ENCODE measurements around the gene WDR90. TPM values are rescaled to one million over a fixed set of nuclear protein-coding genes. Genes with fewer than 3 reads are reported as not detected.
A peak's percentile ranks its signal among the peaks of the same experiment; 100 is the strongest.

WDR90 gene
- total RNA-seq, 1 experiment from 2014 or later = 47.9 TPM

GRCh38 chr16:642189-643049, 6.7 kb upstream of the WDR90 start:
- H3K36me3 Mint-ChIP-seq (ENCODE audit: insufficient read depth, unreplicated experiment) = peaks cover 28% of the 10 kb centered on the region
- no peaks in the 10 kb centered on the region for H3K27me3 Mint-ChIP-seq (ENCODE audit: insufficient read depth, unreplicated experiment)
- peaks cover 11% of the 10 kb centered on the region for H3K4me1 Mint-ChIP-seq (ENCODE audit: insufficient read depth, unreplicated experiment)
- intact Hi-C loops (cut with micrococcal nuclease) = no loop called here
- no peaks in the 10 kb centered on the region for H3K9me3 Mint-ChIP-seq (ENCODE audit: unreplicated experiment)
- ChIA-PET CTCF (interaction anchor here (0.6 to 1.0 kb wide), 6 partner anchors 9 to 703 kb away, joined by 3 to 4 read pairs (median 3); partner anchors contain the start of gene RHOT2), POLR2A (interaction anchor here (0.6 to 2.2 kb wide), 15 partner anchors 15 to 116 kb away, joined by 3 to 26 read pairs (median 4); partner anchors contain the start of genes CAPN15, RHBDL1, RHOT2 and STUB1)
- H3K4me3 Mint-ChIP-seq (ENCODE audit: unreplicated experiment) = peak overlapping the region; percentile 77
- BruUV-seq (replicated peaks) = no TSS peak
- peak overlapping the region; percentile 59 for H3K27ac Mint-ChIP-seq (ENCODE audit: low read depth, unreplicated experiment)
- peak; percentile 36 for DNase-seq (ENCODE audit: unreplicated experiment)
- TF ChIP-seq CTCF (IDR thresholded peaks at IDR 0.05; ENCODE audit: unreplicated experiment) = no peak

- TF ChIP-seq CTCF (IDR thresholded peaks at IDR 0.05; ENCODE audit: unreplicated experiment) = no peak
- peaks cover 30% of the 10 kb centered on the region for H3K36me3 Mint-ChIP-seq (ENCODE audit: insufficient read depth, unreplicated experiment)
- H3K9me3 Mint-ChIP-seq (ENCODE audit: unreplicated experiment) = no peaks in the 10 kb centered on the region
- H3K27me3 Mint-ChIP-seq (ENCODE audit: insufficient read depth, unreplicated experiment) = no peaks in the 10 kb centered on the region
- H3K4me3 Mint-ChIP-seq (ENCODE audit: unreplicated experiment) = peak overlapping the region; percentile 77
- DNase-seq (ENCODE audit: unreplicated experiment) = no peak
- ChIA-PET CTCF (interaction anchor here (0.8 to 1.0 kb wide), 4 partner anchors 9 to 703 kb away, joined by 3 read pairs; partner anchors contain the start of gene RHOT2), POLR2A (interaction anchor here (0.9 to 2.2 kb wide), 12 partner anchors 16 to 116 kb away, joined by 3 to 26 read pairs (median 6); partner anchors contain the start of genes CAPN15, RHBDL1, RHOT2 and STUB1)
- intact Hi-C loops (cut with micrococcal nuclease) = no loop called here
- peak overlapping the region; percentile 59 for H3K27ac Mint-ChIP-seq (ENCODE audit: low read depth, unreplicated experiment)
- peaks cover 11% of the 10 kb centered on the region for H3K4me1 Mint-ChIP-seq (ENCODE audit: insufficient read depth, unreplicated experiment)
- no TSS peak for BruUV-seq (replicated peaks)
Measured at GRCh38 chr16:643050-643368, 6.2 kb upstream of the WDR90 start.

- DNase-seq (ENCODE audit: unreplicated experiment) = no peak
- Mint-ChIP-seq H3K27me3 (ENCODE audit: insufficient read depth, unreplicated experiment) (no peaks in the 10 kb centered on the region), H3K9me3 (ENCODE audit: unreplicated experiment) (no peaks in the 10 kb centered on the region), H3K27ac (ENCODE audit: low read depth, unreplicated experiment) (no peak overlapping the region), H3K4me1 (ENCODE audit: insufficient read depth, unreplicated experiment) (peaks cover 11% of the 10 kb centered on the region), H3K36me3 (ENCODE audit: insufficient read depth, unreplicated experiment) (peaks cover 35% of the 10 kb centered on the region), H3K4me3 (ENCODE audit: unreplicated experiment) (peak overlapping the region; percentile 31)
- POLR2A ChIA-PET = interaction anchor here (0.6 kb wide), 1 partner anchor 31 kb away, joined by 3 read pairs; the partner anchor contains the start of gene RHBDL1
- CTCF ChIA-PET = interaction anchor here (0.7 to 1.0 kb wide), 2 partner anchors 15 to 116 kb away, joined by 3 to 5 read pairs; no protein-coding TSS in a partner anchor
- no peak for TF ChIP-seq CTCF (IDR thresholded peaks at IDR 0.05; ENCODE audit: unreplicated experiment)
- intact Hi-C loops (cut with micrococcal nuclease) = no loop called here
- no TSS peak for BruUV-seq (replicated peaks)
Measured at GRCh38 chr16:644556-644955, 4.6 kb upstream of the WDR90 start.
